Activated CD8-positive, alpha-beta memory T cell treated with anti-CD3 and anti-CD28 coated beads for 48 hours (primary cell): ENCODE data around the gene RGS7BP.
"Not testable (repeated sequence)": the region's sequence is repeated elsewhere in the genome, so short reads cannot be mapped to it uniquely, and the experiment has no call there.

Source experiments
- DNase-seq, 3 experiments: peaks; one replicate each; pipeline ENCODE4 v3.0.0-alpha.2; 2020; ENCODE audit warnings: low read depth in 2 of 3, low spot score in 2 of 3

RGS7BP gene

GRCh38 chr5:64557911-64558310, 52.1 kb downstream of the RGS7BP start:
- no peak for DNase-seq

GRCh38 chr5:64558641-64559040, 52.8 kb downstream of the RGS7BP start:
- not testable (repeated sequence) for DNase-seq

- no peak for DNase-seq
Measured at GRCh38 chr5:64566310-64566916, 60.6 kb downstream of the RGS7BP start.

GRCh38 chr5:64569858-64570257, 64.0 kb downstream of the RGS7BP start:
- DNase-seq: no peak

- DNase-seq: no peak
Measured at GRCh38 chr5:64570395-64570996, 64.7 kb downstream of the RGS7BP start.

GRCh38 chr5:64575561-64575960, 69.7 kb downstream of the RGS7BP start:
- no peak for DNase-seq

GRCh38 chr5:64576250-64576649, 70.4 kb downstream of the RGS7BP start:
- no peak for DNase-seq

- DNase-seq: no peak
Measured at GRCh38 chr5:64585646-64586045, 79.8 kb downstream of the RGS7BP start.

- no peak for DNase-seq
Measured at GRCh38 chr5:64587370-64587769, 81.6 kb downstream of the RGS7BP start.

GRCh38 chr5:64592730-64593341, 87.0 kb downstream of the RGS7BP start:
- DNase-seq: no peak

GRCh38 chr5:64594025-64594424, 88.2 kb downstream of the RGS7BP start:
- no peak for DNase-seq

GRCh38 chr5:64594601-64595000, 88.8 kb downstream of the RGS7BP start:
- DNase-seq: no peak

- DNase-seq: no peak
Measured at GRCh38 chr5:64595031-64595855, 89.4 kb downstream of the RGS7BP start.

GRCh38 chr5:64599226-64599625, 93.4 kb downstream of the RGS7BP start:
- DNase-seq: no peak

GRCh38 chr5:64603676-64604075, 97.9 kb downstream of the RGS7BP start:
- no peak for DNase-seq

GRCh38 chr5:64606926-64607325, 101.1 kb downstream of the RGS7BP start:
- DNase-seq: no peak

- DNase-seq: no peak
Measured at GRCh38 chr5:64612344-64612961, 106.6 kb downstream of the RGS7BP start.

- DNase-seq: no peak
Measured at GRCh38 chr5:64615895-64616294, 110.1 kb downstream of the RGS7BP start.

GRCh38 chr5:64619609-64620008, 113.8 kb downstream of the RGS7BP start:
- DNase-seq: no peak

- DNase-seq: no peak
Measured at GRCh38 chr5:64622991-64623390, 117.2 kb downstream of the RGS7BP start.

- DNase-seq: no peak
Measured at GRCh38 chr5:64625678-64626077, 119.9 kb downstream of the RGS7BP start.
